Left colon (tissue), 2 donors: ENCODE results near the gene UBTFL1. TPM values are rescaled to one million over a fixed set of nuclear protein-coding genes. Genes with fewer than 3 reads are reported as not detected.
"Not testable (repeated sequence)": the region's sequence is repeated elsewhere in the genome, so short reads cannot be mapped to it uniquely, and the experiment has no call there.

ENCODE experiments used
- ATAC-seq: fragments of 200-7000 bp; cut with Tn5 transposase; one replicate; pipeline ENCODE4 v1.9.1; 2020; ENCODE audit warnings: mild to moderate bottlenecking, moderate library complexity
- DNase-seq, 2 donors: peaks; one replicate each; pipeline ENCODE4 v3.0.0-alpha.2; 2020
- intact Hi-C, 2 donors: fragments of 100-400 bp; cut with DNase I in 1 of 2; cut with micrococcal nuclease in 1 of 2; formaldehyde crosslinking; loops; one replicate each; pipeline versions ENCODE4 v1.11.2 to v1.14.0; 2022; cut with DNase I, micrococcal nuclease
- long read RNA-seq: library from polyadenylated mRNA; unstranded; transcript quantifications from one replicate; pipeline ENCODE4 v2.0.0, GENCODE V29; 2021
- total RNA-seq, 2 donors: library from RNA; stranded (reverse); fragmentation: NEBNext Ultra II Directional; extraction: Animal tissue kit (Norgen Biotek cat#: 25700); gene quantifications; one replicate each; pipeline ENCODE4 v1.2.1, GENCODE V29; 2021
- donor health status: DM: no; HTN: no; CAD: no.
- donor health status: DM: yes; HTN: yes; CAD: no.

UBTFL1 gene
- total RNA-seq: not detected
- long read RNA-seq: 0 reads

GRCh38 chr11:90085650-90086049 lies at the start of gene UBTFL1:
Gene UBTFL1 (plus strand): TSS chr11:90085950. CDS start chr11:90085950, 0 bp downstream.
- ATAC-seq, intact Hi-C loops, DNase-seq: not testable (repeated sequence)

GRCh38 chr11:90051591-90052209 lies 34.0 kb upstream of the UBTFL1 start:
- ATAC-seq, intact Hi-C loops, DNase-seq: not testable (repeated sequence)

- DNase-seq, intact Hi-C loops, ATAC-seq: not testable (repeated sequence)
Observed at GRCh38 chr11:90052311-90052710, 33.4 kb upstream of the UBTFL1 start.

- DNase-seq, intact Hi-C loops, ATAC-seq: not testable (repeated sequence)
Observed at GRCh38 chr11:90053545-90053944, 32.2 kb upstream of the UBTFL1 start.

GRCh38 chr11:90088731-90089130 lies 3.0 kb downstream of the UBTFL1 start:
- ATAC-seq: not testable (repeated sequence)

GRCh38 chr11:90095230-90095924 lies 9.6 kb downstream of the UBTFL1 start:
- ATAC-seq, DNase-seq, intact Hi-C loops: not testable (repeated sequence)

More at GRCh38 chr11:90088731-90089130, 3.0 kb downstream of the UBTFL1 start:
- DNase-seq, intact Hi-C loops: not testable (repeated sequence)

GRCh38 chr11:90098261-90098660 lies 12.5 kb downstream of the UBTFL1 start:
- ATAC-seq, DNase-seq, intact Hi-C loops: not testable (repeated sequence)

- intact Hi-C loops: no loop called here
- DNase-seq (no peak), ATAC-seq (no peak)
Observed at GRCh38 chr11:90100431-90100830, 14.7 kb downstream of the UBTFL1 start.

GRCh38 chr11:90113541-90113940 lies 27.8 kb downstream of the UBTFL1 start:
- no peak for DNase-seq
- intact Hi-C loops: no loop called here
- ATAC-seq: no peak

GRCh38 chr11:90120191-90120590 lies 34.4 kb downstream of the UBTFL1 start:
- ATAC-seq (no peak), DNase-seq (no peak)
- intact Hi-C loops: no loop called here

- intact Hi-C loops: no loop called here
- ATAC-seq (no peak), DNase-seq (no peak)
Observed at GRCh38 chr11:90124371-90124770, 38.6 kb downstream of the UBTFL1 start.

- intact Hi-C loops: no loop called here
- ATAC-seq (no peak), DNase-seq (no peak)
Observed at GRCh38 chr11:90124946-90125345, 39.2 kb downstream of the UBTFL1 start.

- no peak for DNase-seq
- intact Hi-C loops: no loop called here
- no peak for ATAC-seq
Observed at GRCh38 chr11:90133560-90134477, 48.1 kb downstream of the UBTFL1 start.

GRCh38 chr11:90134478-90135003 lies 48.8 kb downstream of the UBTFL1 start, which contains the start of gene NAALAD2:
Gene NAALAD2 (plus strand): TSS chr11:90134663. CDS start chr11:90134759, 96 bp downstream.
- ATAC-seq (no peak), DNase-seq (peak; percentile 19 to 25)
- intact Hi-C loops: no loop called here

- no peak for DNase-seq
- ATAC-seq: no peak
- intact Hi-C loops: no loop called here
Observed at GRCh38 chr11:90135016-90135415, 49.3 kb downstream of the UBTFL1 start.
